Smooth muscle cell (in vitro differentiated cells): Measurements from ENCODE around the gene AK9. TPM values are rescaled to one million over a fixed set of nuclear protein-coding genes. Genes with fewer than 3 reads are reported as not detected.

Experiments used
- DNase-seq: peaks from one replicate; lab custom pipeline; 2025; ENCODE audit not compliant: unreplicated experiment; lab: John Stamatoyannopoulos, UW
- H2AFZ ChIP-seq: fragments of 200-600 bp; sonication (generic); 2 replicates; pipeline ENCODE4 v1.6.0; 2016; ENCODE audit warnings: antibody characterized with exemption, low read depth, mild to moderate bottlenecking
- H3F3A ChIP-seq: fragments of 200-600 bp; sonication (generic); 2 replicates; pipeline ENCODE4 v1.6.0; 2017; ENCODE audit warnings: antibody characterized with exemption, low read depth
- H3K27ac ChIP-seq: fragments of 200-600 bp; sonication (generic); 2 replicates; pipeline ENCODE4 v1.5.1; 2016; ENCODE audit warnings: low read depth, mild to moderate bottlenecking
- H3K27me3 ChIP-seq: fragments of 200-600 bp; sonication (generic); 2 replicates; pipeline ENCODE4 v1.6.1; 2016; ENCODE audit warnings: low read depth, mild to moderate bottlenecking
- H3K36me3 ChIP-seq: fragments of 200-600 bp; sonication (generic); 2 replicates; pipeline ENCODE4 v1.5.1; 2016; ENCODE audit warnings: low read depth
- H3K4me1 ChIP-seq: fragments of 200-600 bp; sonication (generic); 2 replicates; pipeline ENCODE4 v1.5.1; 2016; ENCODE audit warnings: low read depth
- H3K4me2 ChIP-seq: fragments of 200-600 bp; sonication (generic); 2 replicates; pipeline ENCODE4 v1.6.0; 2016; ENCODE audit warnings: mild to moderate bottlenecking
- H3K4me3 ChIP-seq: fragments of 200-600 bp; sonication (generic); 2 replicates; pipeline ENCODE4 v1.5.1; 2016; ENCODE audit warnings: mild to moderate bottlenecking
- H3K79me2 ChIP-seq: fragments of 200-600 bp; sonication (generic); 2 replicates; pipeline ENCODE4 v1.6.0; 2016; ENCODE audit warnings: low read depth, mild to moderate bottlenecking
- H3K9ac ChIP-seq: fragments of 200-600 bp; sonication (generic); 2 replicates; pipeline ENCODE4 v1.6.0; 2016; ENCODE audit warnings: low read depth
- H3K9me3 ChIP-seq: fragments of 200-600 bp; sonication (generic); replicated peaks from 2 replicates; pipeline ENCODE4 v1.5.1; 2016; ENCODE audit warnings: low read depth
- H4K20me1 ChIP-seq: fragments of 200-600 bp; sonication (generic); 2 replicates; pipeline ENCODE4 v1.6.0; 2016; ENCODE audit warnings: low read depth
- CTCF ChIP-seq: fragments of 200-600 bp; sonication (generic); IDR thresholded peaks from 2 replicates; pipeline ENCODE4 v1.5.1; 2017; ENCODE audit warnings: borderline replicate concordance, mild to moderate bottlenecking, antibody characterized with exemption; ENCODE audit not compliant: insufficient read depth, poor library complexity, severe bottlenecking
- WGBS: methylation state at CpG from one replicate; pipeline ENCODE4 v1.1.7; 2016; ENCODE audit warnings: low lambda C conversion rate; 5-methylcytosine and 5-hydroxymethylcytosine counted together
- polyA plus RNA-seq: library from polyadenylated mRNA; unstranded; fragments of >200 nt; fragmentation: Nextera tagmentation; extraction: Ambion mirVana; gene quantifications from 2 replicates; pipeline ENCODE4 v1.2.1, GENCODE V29; 2016
- total RNA-seq: library from RNA; depleted of rRNA; stranded (reverse); fragments of >200 nt; gene quantifications from 2 replicates; pipeline ENCODE4 v1.2.3, GENCODE V29; 2014

The AK9 gene
- total and polyA plus RNA-seq, 2 experiments from 2014 or later, result 1.9 to 7.2 TPM

GRCh38 chr6:109717971-109718370 lies 27.0 kb upstream of the AK9 start:
- H3K4me1 ChIP-seq, result no peaks in the 10 kb centered on the region
- H3K4me2 ChIP-seq, result no peak overlapping the region
- H3K36me3 ChIP-seq, result no peaks in the 10 kb centered on the region
- no peaks in the 10 kb centered on the region for H3K27me3 ChIP-seq
- no peak for TF ChIP-seq CTCF
- H3K9me3 ChIP-seq, result no peaks in the 10 kb centered on the region
- H3F3A ChIP-seq, result no peaks in the 10 kb centered on the region
- DNase-seq, result no peak
- H3K27ac ChIP-seq, result no peak overlapping the region
- H2AFZ ChIP-seq, result no peak overlapping the region
- 76% methylated on average over 2 of the region's 2 CpGs for WGBS
- H4K20me1 ChIP-seq, result peaks cover 4% of the 10 kb centered on the region
- no peak overlapping the region for H3K9ac ChIP-seq
- H3K4me3 ChIP-seq, result no peak overlapping the region
- no peaks in the 10 kb centered on the region for H3K79me2 ChIP-seq

DNA sequence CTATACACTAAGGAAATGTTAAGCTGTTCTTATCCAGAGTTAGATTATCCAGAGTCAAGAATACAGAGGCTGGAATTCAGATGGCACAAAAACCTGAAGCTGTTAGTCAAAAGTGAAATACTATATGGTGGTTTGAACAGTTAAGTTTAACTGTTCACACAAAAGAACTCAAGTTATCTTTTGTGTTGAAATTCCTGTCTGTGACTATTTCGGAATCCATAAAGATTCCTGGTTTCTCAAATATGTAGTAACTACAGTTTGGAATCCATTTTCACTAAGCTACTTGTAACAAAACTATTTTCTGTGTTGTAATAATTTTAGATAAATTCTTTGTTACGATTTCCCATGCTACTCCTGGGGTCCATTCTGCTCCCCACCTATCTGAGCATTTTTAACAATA lies 24.6 kb upstream of the AK9 start:
- Histone ChIP-seq H3K4me1 (no peaks in the 10 kb centered on the region), H3K27me3 (no peaks in the 10 kb centered on the region), H3K4me2 (no peak overlapping the region), H3F3A (no peaks in the 10 kb centered on the region), H3K36me3 (no peaks in the 10 kb centered on the region), H4K20me1 (peaks cover 12% of the 10 kb centered on the region), H3K9ac (no peak overlapping the region), H3K27ac (no peak overlapping the region), H3K79me2 (no peaks in the 10 kb centered on the region), H3K9me3 (no peaks in the 10 kb centered on the region), H3K4me3 (no peak overlapping the region), H2AFZ (no peak overlapping the region)
- 92% methylated on average over 2 of the region's 2 CpGs for WGBS
- DNase-seq, result no peak
- TF ChIP-seq CTCF, result no peak

GRCh38 chr6:109714611-109715010 lies 23.6 kb upstream of the AK9 start:
- WGBS, result 92% methylated on average over 1 of the region's 1 CpG
- H3K9ac ChIP-seq, result no peak overlapping the region
- H2AFZ ChIP-seq, result no peak overlapping the region
- H3K4me3 ChIP-seq, result no peak overlapping the region
- no peak overlapping the region for H3K27ac ChIP-seq
- peaks cover 16% of the 10 kb centered on the region for H4K20me1 ChIP-seq
- H3K4me1 ChIP-seq, result no peaks in the 10 kb centered on the region
- H3K4me2 ChIP-seq, result no peak overlapping the region
- no peaks in the 10 kb centered on the region for H3K9me3 ChIP-seq
- TF ChIP-seq CTCF, result no peak
- H3K36me3 ChIP-seq, result no peaks in the 10 kb centered on the region
- DNase-seq, result no peak
- H3K79me2 ChIP-seq, result no peaks in the 10 kb centered on the region
- no peaks in the 10 kb centered on the region for H3K27me3 ChIP-seq
- no peaks in the 10 kb centered on the region for H3F3A ChIP-seq

GRCh38 chr6:109714166-109714565 lies 23.2 kb upstream of the AK9 start:
- Histone ChIP-seq H3K27me3 (no peaks in the 10 kb centered on the region), H3K36me3 (no peaks in the 10 kb centered on the region), H3K4me2 (no peak overlapping the region), H3K27ac (no peak overlapping the region), H3K9me3 (no peaks in the 10 kb centered on the region), H4K20me1 (peaks cover 16% of the 10 kb centered on the region), H3F3A (no peaks in the 10 kb centered on the region), H2AFZ (no peak overlapping the region), H3K79me2 (no peaks in the 10 kb centered on the region), H3K4me3 (no peak overlapping the region), H3K4me1 (no peaks in the 10 kb centered on the region), H3K9ac (no peak overlapping the region)
- WGBS, result 97% methylated on average over 3 of the region's 3 CpGs
- no peak for TF ChIP-seq CTCF
- DNase-seq, result no peak
